Activated T-helper 2 cell treated with anti-CD3 and anti-CD28 coated beads, Interferon-gamma antibody, Interleukin-2, Interleukin-4, amounts not matched to agents 10 μg/mL and 5 μg/mL and 100 μg/mL, durations not matched to agents 14 hours and 24 hours and 36 hours (primary cell): ENCODE measurements around the gene METTL21A. TPM values are rescaled to one million over a fixed set of nuclear protein-coding genes. Genes with fewer than 3 reads are reported as not detected.
A peak's percentile ranks its signal among the peaks of the same experiment; 100 is the strongest.
"Not testable (repeated sequence)": the region's sequence is repeated elsewhere in the genome, so short reads cannot be mapped to it uniquely, and the experiment has no call there.

Experiments
- DNase-seq: peaks from one replicate; pipeline ENCODE4 v3.0.0; 2021; ENCODE audit warnings: low spot score
- H3K27ac Mint-ChIP-seq: one replicate; pipeline ENCODE4 v1.8.0; 2021; ENCODE audit warnings: mixed read lengths
- H3K27me3 Mint-ChIP-seq: one replicate; pipeline ENCODE4 v1.8.0; 2021; ENCODE audit warnings: low read depth, mixed read lengths
- H3K36me3 Mint-ChIP-seq: one replicate; pipeline ENCODE4 v1.8.0; 2021; ENCODE audit warnings: low read depth, mixed read lengths
- H3K4me1 Mint-ChIP-seq: one replicate; pipeline ENCODE4 v1.8.0; 2021; ENCODE audit warnings: low read depth, mixed read lengths
- H3K4me3 Mint-ChIP-seq: one replicate; pipeline ENCODE4 v1.8.0; 2021; ENCODE audit warnings: low read depth, mild to moderate bottlenecking, moderate library complexity, mixed read lengths
- H3K9me3 Mint-ChIP-seq: one replicate; pipeline ENCODE4 v1.8.0; 2021; ENCODE audit warnings: mixed read lengths
- intact Hi-C: fragments of 100-400 bp; cut with micrococcal nuclease; formaldehyde crosslinking; loops from one replicate; pipeline ENCODE4 v1.15.1; 2023
- total RNA-seq: library from RNA; stranded (reverse); gene quantifications from 2 replicates; pipeline ENCODE4 v1.2.3, GENCODE V29; 2022

Gene METTL21A
- total RNA-seq, 1 donor from 2014 or later: 35.1 TPM

- Mint-ChIP-seq H3K4me1 (no peaks in the 10 kb centered on the region), H3K4me3 (no peak overlapping the region), H3K36me3 (no peaks in the 10 kb centered on the region), H3K27me3 (peaks cover 4% of the 10 kb centered on the region), H3K9me3 (peaks cover 18% of the 10 kb centered on the region), H3K27ac (no peak overlapping the region)
- DNase-seq: no peak
- intact Hi-C loops: no loop called here
Observed at GRCh38 chr2:207640160-207640559, 15.0 kb upstream of the METTL21A start.

DNA sequence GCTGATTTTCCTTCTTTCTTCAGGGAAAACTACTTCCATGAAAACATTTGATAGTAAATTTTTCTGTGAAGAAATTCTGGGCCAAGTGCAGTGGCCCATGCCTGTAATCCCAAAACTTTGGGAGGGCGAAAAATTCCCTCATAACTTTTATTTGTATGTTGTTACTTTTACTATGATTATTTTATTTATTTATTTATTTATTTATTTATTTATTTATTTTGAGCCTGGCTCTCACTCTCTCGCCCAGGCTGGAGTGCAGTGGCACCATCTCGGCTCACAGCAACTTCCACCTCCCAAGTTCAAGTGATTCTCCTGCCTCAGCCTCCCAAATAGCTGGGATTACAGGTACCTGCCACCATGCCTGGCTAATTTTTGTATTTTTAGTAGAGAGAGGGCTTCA, 14.1 kb upstream of the METTL21A start:
- H3K27me3 Mint-ChIP-seq, H3K4me1 Mint-ChIP-seq, H3K4me3 Mint-ChIP-seq, H3K27ac Mint-ChIP-seq, intact Hi-C loops, DNase-seq, H3K36me3 Mint-ChIP-seq: not testable (repeated sequence)
- H3K9me3 Mint-ChIP-seq: peaks cover 18% of the 10 kb centered on the region

GRCh38 chr2:207635468-207636200, 10.4 kb upstream of the METTL21A start:
- peaks cover 9% of the 10 kb centered on the region for H3K4me1 Mint-ChIP-seq
- no peaks in the 10 kb centered on the region for H3K36me3 Mint-ChIP-seq
- intact Hi-C loops: no loop called here
- H3K27me3 Mint-ChIP-seq: peaks cover 6% of the 10 kb centered on the region
- DNase-seq: no peak
- peaks cover 7% of the 10 kb centered on the region for H3K9me3 Mint-ChIP-seq
- no peak overlapping the region for H3K27ac Mint-ChIP-seq
- H3K4me3 Mint-ChIP-seq: no peak overlapping the region

- Mint-ChIP-seq H3K4me1 (peaks cover 11% of the 10 kb centered on the region), H3K9me3 (no peaks in the 10 kb centered on the region), H3K36me3 (no peaks in the 10 kb centered on the region), H3K27ac (no peak overlapping the region), H3K27me3 (peaks cover 6% of the 10 kb centered on the region), H3K4me3 (no peak overlapping the region)
- intact Hi-C loops: loop anchor here (5.0 kb wide), 1 partner anchor 59 kb away; no protein-coding TSS in a partner anchor
- no peak for DNase-seq
Observed at GRCh38 chr2:207633686-207634085, 8.5 kb upstream of the METTL21A start.

DNA sequence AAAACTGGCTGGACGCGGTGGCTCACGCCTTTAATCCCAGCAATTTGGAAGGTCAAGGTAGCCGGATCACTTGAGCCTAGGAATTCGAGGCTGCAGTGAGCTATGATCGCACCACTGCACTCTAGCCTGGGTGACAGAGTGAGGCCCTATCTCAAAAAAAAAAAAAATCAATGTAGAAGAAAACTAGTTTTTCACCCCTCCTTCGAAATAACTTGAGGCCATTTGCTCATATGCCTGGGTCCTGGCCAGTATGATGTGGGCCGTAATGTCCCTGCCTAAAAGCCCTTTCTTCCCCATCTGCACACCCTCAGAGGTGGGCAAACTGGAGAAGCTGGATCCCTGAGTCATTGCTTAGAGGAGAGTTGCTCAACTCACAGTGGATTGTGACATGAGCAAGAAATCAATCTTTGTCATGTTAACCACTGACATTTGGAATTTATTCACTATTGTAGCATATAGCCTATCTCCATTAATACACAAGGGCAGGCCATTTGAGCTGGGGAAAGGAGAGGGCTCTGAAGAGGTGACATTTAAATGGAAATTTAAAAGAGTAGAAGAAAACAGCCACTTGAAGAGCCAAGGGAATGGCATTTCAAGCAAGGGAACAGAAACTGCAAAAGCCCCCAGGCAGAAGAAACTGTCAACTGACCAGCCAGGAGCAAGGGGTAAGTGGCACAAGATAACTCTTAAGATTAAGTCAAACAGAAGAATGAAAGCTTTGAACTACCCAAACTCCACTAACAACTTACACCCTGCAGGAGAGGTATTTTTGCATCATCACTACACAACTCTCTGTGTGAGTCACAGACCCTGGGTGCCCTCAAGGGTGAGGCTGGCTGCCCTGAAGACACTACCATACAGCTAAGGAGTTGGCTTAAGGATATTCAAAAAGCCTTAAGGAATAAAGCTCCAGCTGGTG, 7.6 kb upstream of the METTL21A start:
- Mint-ChIP-seq H3K4me1 (peaks cover 11% of the 10 kb centered on the region), H3K27me3 (peaks cover 6% of the 10 kb centered on the region), H3K36me3 (no peaks in the 10 kb centered on the region), H3K27ac (peak overlapping the region; percentile 18), H3K4me3 (no peak overlapping the region), H3K9me3 (no peaks in the 10 kb centered on the region)
- no peak for DNase-seq
- intact Hi-C loops: loop anchor here (5.0 kb wide), 1 partner anchor 59 kb away; no protein-coding TSS in a partner anchor

DNA sequence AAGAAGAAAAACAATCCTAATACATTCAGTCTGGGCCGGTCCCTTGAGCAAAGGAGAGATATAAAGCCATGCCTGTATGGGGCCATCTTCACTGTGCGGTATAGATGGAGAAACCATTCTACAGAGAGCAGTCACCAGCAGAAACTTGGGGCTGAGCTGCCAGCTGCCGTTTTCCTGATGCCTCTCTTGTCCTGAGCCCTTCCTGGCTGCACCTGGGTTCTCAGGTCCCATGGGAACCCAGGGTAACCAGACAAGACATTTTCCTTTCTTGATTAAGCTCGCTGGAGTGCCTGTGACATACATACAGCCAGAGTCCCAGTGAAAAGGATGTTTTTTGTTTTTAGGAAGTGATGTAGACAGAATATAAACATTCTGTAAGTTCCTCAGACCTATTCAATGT, 5.3 kb upstream of the METTL21A start:
- Mint-ChIP-seq H3K27ac (no peak overlapping the region), H3K36me3 (no peaks in the 10 kb centered on the region)

GRCh38 chr2:207629553-207629952, 4.4 kb upstream of the METTL21A start:
- no peaks in the 10 kb centered on the region for H3K9me3 Mint-ChIP-seq
- peaks cover 5% of the 10 kb centered on the region for H3K27me3 Mint-ChIP-seq
- no peaks in the 10 kb centered on the region for H3K36me3 Mint-ChIP-seq
- H3K4me3 Mint-ChIP-seq: no peak overlapping the region
- DNase-seq: no peak
- peaks cover 22% of the 10 kb centered on the region for H3K4me1 Mint-ChIP-seq
- intact Hi-C loops: loop anchor here (5.0 to 10.0 kb wide), 4 partner anchors 295 to 465 kb away; partner anchors contain the start of genes KLF7 and PLEKHM3
- H3K27ac Mint-ChIP-seq: no peak overlapping the region

More for the DNA sequence above, 5.3 kb upstream of the METTL21A start:
- DNase-seq: no peak
- intact Hi-C loops: loop anchor here (5.0 kb wide), 1 partner anchor 62 kb away; no protein-coding TSS in a partner anchor
- Mint-ChIP-seq H3K4me3 (no peak overlapping the region), H3K9me3 (no peaks in the 10 kb centered on the region), H3K27me3 (peaks cover 5% of the 10 kb centered on the region), H3K4me1 (peaks cover 22% of the 10 kb centered on the region)

- Mint-ChIP-seq H3K4me1 (peaks cover 41% of the 10 kb centered on the region), H3K27ac (peak overlapping the region; percentile 93), H3K4me3 (peak overlapping the region; percentile 84), H3K36me3 (peaks cover 41% of the 10 kb centered on the region), H3K9me3 (no peaks in the 10 kb centered on the region), H3K27me3 (no peaks in the 10 kb centered on the region)
- intact Hi-C loops: loop anchor here (1.0 to 10.0 kb wide), 10 partner anchors 87 to 859 kb away; partner anchors contain the start of genes CCNYL1, CREB1, FASTKD2 and KLF7
- DNase-seq: peak; percentile 67
Observed at GRCh38 chr2:207624185-207625013, 795 bp downstream of the METTL21A start.

- intact Hi-C loops: loop anchor here (10.0 kb wide), 2 partner anchors 287 to 457 kb away; partner anchors contain the start of gene KLF7
- Mint-ChIP-seq H3K4me3 (peak overlapping the region; percentile 28), H3K4me1 (peaks cover 42% of the 10 kb centered on the region)
Observed at GRCh38 chr2:207621501-207622039, 3.6 kb downstream of the METTL21A start.

DNA sequence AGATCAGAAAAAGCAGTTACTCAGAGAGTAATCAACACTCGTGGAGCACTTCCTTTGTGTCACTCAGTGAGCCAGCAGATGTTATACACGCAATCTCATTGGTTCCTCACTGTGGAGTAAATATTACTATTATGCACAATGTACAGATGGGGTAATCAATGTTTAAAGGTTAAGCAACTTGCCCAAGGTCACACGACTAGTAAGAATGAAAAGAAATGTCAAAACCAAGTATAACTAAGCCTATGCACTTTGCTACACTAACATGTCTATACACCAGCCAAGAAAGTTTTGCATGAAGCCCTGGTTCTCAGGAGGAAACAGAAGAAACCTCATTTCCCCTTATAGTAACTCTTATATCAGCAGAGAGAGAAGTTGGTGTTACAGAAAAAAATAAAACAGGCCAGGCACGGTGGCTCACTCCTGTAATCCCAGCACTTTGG, 5.4 kb downstream of the METTL21A start:
- Mint-ChIP-seq H3K36me3 (peaks cover 77% of the 10 kb centered on the region), H3K27me3 (no peaks in the 10 kb centered on the region), H3K9me3 (no peaks in the 10 kb centered on the region), H3K27ac (peak overlapping the region; percentile 60), H3K4me1 (peaks cover 40% of the 10 kb centered on the region), H3K4me3 (peak overlapping the region; percentile 4)
- intact Hi-C loops: loop anchor here (10.0 kb wide), 2 partner anchors 285 to 455 kb away; partner anchors contain the start of gene KLF7
- no peak for DNase-seq

More at GRCh38 chr2:207621501-207622039, 3.6 kb downstream of the METTL21A start:
- H3K27ac Mint-ChIP-seq: peak overlapping the region; percentile 3
- peaks cover 64% of the 10 kb centered on the region for H3K36me3 Mint-ChIP-seq
- DNase-seq: no peak
- no peaks in the 10 kb centered on the region for H3K27me3 Mint-ChIP-seq
- no peaks in the 10 kb centered on the region for H3K9me3 Mint-ChIP-seq

- Mint-ChIP-seq H3K4me1 (peaks cover 34% of the 10 kb centered on the region), H3K27ac (no peak overlapping the region), H3K27me3 (no peaks in the 10 kb centered on the region), H3K36me3 (peaks cover 77% of the 10 kb centered on the region), H3K4me3 (no peak overlapping the region), H3K9me3 (no peaks in the 10 kb centered on the region)
- DNase-seq: no peak
- intact Hi-C loops: no loop called here
Observed at GRCh38 chr2:207617011-207617671, 8.1 kb downstream of the METTL21A start.
